ENCODE results near the gene MED15.
"Not testable (repeated sequence)": the region's sequence is repeated elsewhere in the genome, so short reads cannot be mapped to it uniquely, and the experiment has no call there.

MED15 gene

DNA sequence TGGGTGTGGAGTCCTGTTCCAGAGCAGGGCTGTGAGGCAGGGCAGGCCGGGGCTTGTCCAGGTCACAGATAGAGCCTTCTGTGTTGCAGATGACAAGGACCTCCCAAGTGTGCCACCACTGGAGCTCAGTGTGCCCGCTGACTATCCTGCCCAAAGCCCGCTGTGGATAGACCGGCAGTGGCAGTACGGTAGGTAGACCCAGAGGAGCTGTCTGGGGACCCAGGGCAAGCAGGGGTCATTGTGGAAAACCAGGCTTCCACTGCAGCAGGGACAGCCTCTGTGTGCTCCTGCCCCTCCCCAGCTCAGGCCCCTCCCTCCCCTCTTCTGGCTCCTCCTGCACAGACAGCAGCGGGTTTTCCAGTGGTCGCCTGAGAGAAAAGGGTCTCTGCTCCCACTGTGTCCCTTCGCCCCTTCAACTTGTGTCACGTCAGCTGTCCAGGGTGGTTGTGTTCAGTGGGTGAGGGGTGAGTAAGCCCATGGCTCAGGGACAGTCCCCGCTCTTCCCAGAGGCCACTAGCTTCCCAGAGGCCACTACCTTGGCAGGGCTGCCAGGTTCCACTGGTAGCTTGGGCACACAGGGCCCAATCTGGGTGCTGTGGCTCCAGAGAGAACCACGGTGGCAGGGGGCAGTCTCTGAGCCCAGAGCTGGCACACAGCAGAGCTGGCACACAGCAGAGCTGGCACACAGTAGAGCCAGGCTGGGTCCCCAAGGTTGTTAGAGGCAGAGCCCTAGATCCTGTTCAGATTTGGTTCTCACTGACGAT lies 78.4 kb downstream of the MED15 start:
- DNase-seq = no peak

DNA sequence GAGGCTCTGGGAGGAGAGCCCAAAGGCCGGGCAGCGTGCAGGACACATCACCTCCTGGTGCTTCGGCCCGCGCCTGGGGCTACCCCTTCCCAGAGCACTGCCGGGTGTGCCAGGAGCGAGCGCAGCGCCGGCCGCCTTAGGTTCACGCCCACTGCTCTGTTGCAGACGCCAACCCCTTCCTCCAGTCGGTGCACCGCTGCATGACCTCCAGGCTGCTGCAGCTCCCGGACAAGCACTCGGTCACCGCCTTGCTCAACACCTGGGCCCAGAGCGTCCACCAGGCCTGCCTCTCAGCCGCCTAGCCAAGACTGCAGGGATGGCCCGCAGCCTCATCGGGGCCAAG lies 79.0 kb downstream of the MED15 start:
- DNase-seq = no peak

GRCh38 chr22:20587206-20587958 lies 80.0 kb downstream of the MED15 start:
- no peak for DNase-seq

- no peak for DNase-seq
Observed at GRCh38 chr22:20588092-20588842, 80.9 kb downstream of the MED15 start.

- DNase-seq = no peak
Observed at GRCh38 chr22:20588843-20589581, 81.6 kb downstream of the MED15 start.

GRCh38 chr22:20589614-20590476 lies 82.4 kb downstream of the MED15 start:
- no peak for DNase-seq

- DNase-seq = no peak
Observed at GRCh38 chr22:20590477-20591294, 83.3 kb downstream of the MED15 start.

DNA sequence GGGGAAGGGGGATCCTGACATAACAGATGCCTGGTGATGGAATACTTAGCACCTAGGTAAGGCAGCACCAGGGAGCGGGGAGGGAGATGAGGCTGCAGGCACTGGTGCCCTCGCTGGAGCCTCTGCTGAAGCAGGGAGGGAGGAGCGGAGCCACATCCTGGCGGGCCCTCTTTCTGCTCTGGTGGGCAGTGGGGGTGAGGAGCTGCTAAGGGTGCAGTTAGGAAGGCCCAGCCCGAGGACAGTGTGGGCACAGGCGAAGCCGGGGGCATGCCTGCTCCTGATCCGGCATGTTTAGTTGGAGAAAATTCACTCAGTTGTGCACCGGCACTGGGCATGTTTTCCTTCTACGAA lies 83.9 kb downstream of the MED15 start:
- DNase-seq = no peak

GRCh38 chr22:20591660-20592310 lies 84.4 kb downstream of the MED15 start:
- DNase-seq = no peak

GRCh38 chr22:20594038-20594437 lies 86.6 kb downstream of the MED15 start:
- not testable (repeated sequence) for DNase-seq

DNA sequence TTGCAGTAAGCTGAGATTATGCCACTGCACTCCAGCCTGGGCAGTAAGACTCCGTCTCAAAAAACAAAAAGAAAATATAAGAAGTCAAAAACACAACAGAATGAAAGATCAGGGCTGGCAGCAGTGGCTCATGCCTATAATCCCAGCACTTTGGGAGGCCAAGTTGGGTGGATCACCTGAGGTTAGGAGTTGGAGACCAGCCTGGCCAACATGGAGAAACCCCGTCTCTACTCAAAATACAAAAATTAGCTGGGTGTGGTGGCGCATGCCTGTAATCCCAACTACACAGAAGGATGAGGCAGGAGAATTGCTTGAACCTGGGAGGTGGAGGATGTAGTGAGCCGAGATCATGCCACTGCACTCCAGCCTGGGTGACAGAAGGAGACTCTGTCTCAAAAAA lies 87.1 kb downstream of the MED15 start:
- not testable (repeated sequence) for DNase-seq

DNA sequence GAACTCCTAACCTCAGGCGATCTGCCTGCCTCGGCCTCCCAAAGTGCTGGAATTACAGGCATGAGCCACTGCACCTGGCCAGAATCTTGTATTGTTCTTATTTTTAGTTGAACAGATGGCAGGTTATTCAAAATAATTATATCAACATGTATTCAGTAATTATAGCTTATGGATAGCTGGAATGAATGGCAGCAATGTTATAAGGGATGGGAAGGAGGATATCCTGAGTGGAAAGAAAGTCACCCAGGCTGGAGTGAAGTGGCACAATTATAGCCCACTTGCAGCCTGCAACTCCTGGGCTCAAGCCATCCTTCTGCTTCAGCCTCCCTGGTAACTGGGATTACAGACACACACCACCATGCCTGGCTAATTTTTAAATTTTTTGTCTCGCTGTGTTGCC lies 88.1 kb downstream of the MED15 start:
- DNase-seq = no peak

- no peak for DNase-seq
Observed at GRCh38 chr22:20599117-20599516, 91.7 kb downstream of the MED15 start.

GRCh38 chr22:20600137-20600673 lies 92.8 kb downstream of the MED15 start:
- no peak for DNase-seq

DNA sequence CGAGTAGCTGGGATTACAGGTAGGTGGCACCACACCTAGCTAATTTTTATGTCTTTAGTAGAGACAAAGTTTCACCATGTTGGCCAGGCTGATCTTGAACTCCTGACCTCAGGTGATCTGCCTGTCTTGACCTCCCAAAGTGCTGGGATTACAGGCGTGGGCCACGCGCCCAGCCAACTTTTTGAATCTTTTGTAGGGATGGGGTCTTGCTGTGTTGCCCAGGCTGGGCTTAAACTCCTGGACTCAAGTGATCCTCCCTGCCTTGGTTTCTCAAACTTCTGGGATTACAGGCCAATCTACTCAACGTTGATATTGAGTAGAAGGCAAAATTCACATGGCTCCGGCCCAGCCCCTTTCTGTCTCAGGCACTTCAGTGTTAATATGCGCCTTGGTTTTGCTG lies 93.9 kb downstream of the MED15 start:
- DNase-seq = no peak

GRCh38 chr22:20602609-20603164 lies 95.3 kb downstream of the MED15 start:
- DNase-seq = no peak

GRCh38 chr22:20604092-20604747 lies 96.8 kb downstream of the MED15 start:
- DNase-seq = no peak

- no peak for DNase-seq
Observed at GRCh38 chr22:20604776-20605221, 97.4 kb downstream of the MED15 start.

DNA sequence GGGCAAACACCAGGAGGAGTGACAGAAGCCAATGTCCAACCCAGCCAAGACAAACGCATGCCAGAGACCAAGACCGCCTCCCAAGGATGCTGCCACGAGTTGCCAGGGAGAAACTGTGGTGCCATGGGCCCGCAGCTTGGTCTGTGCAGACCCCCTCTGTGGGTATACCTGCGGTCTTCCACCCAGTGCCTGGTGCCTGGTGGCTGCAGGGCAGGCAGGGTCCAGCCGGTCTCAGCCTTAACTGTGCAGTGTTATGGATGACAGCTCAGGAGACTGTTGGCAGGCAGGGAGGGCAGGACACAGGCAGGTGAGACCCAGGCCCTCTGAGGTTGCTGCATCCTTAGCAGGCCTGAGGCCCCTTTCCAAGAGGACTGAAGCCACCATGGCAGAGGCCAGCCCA lies 97.9 kb downstream of the MED15 start:
- no peak for DNase-seq

Measured in NCI-H1417 treated with DMSO at 0.1 percent for 48 hours (cell line).